Stromal cell of bone marrow (primary cell): ENCODE data around the gene CDKN2D.
"Not testable (repeated sequence)": the region's sequence is repeated elsewhere in the genome, so short reads cannot be mapped to it uniquely, and the experiment has no call there.

Source experiments
- DNase-seq: peaks from one replicate; pipeline ENCODE4 v3.0.0-alpha.2; 2012; ENCODE audit warnings: low read depth

CDKN2D gene

GRCh38 chr19:10580979-10581631, 12.3 kb upstream of the CDKN2D start:
- DNase-seq, result peak; percentile 77

DNA sequence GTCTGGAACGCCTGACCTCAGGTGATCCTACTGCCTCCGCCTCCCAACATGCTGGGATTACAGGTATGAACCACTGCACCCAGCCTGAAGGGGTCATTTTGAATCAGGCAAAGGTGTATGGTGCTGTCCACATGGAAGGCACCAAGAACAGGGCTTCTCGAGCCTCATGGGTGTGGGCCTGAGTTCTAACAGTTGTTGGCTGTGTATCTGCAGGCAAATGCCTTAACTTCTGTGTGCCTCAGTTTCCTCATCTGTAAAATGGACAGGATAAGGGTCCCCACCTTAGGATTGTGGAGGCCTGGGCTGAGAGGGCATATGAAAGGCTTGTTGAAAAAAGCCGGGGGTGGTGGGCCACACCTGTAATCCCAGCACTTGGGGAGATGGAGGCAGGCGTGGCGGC, 9.2 kb upstream of the CDKN2D start:
- DNase-seq, result no peak

DNA sequence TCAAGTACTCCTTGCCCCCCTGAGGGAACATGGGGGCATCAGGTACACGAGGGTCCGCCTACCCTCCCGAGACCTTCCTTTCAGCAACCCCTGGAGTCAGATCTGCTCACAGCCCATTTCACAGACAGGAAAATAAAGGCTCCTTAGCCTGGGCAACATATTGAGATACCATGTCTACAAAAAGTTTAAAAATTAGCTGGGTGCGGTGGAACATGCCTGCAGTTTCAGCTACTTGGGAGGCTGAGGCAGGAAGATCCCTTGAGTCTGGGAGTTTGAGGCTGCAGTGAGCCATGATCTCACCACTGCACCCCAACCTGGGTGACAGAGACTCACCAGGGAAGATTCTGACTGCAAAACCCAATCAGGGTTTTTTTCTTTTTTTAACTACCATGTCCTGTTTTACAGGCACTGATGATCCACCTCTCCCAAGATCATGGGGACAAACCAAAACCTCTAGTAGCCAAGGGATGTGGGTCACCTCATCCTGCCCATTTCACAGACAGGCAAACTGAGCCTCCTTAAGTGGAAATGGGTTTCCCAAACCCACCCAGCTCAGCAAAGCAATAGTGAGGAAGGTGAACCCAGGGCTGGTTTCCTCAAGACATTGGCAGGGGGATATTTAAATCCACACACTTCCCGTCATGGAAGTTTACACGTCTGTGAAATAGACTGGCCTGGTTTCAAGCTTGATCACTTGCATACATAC, 6.4 kb upstream of the CDKN2D start:
- no peak for DNase-seq

GRCh38 chr19:10574462-10574861, 5.7 kb upstream of the CDKN2D start:
- DNase-seq, result no peak

- DNase-seq, result not testable (repeated sequence)
Measured at GRCh38 chr19:10573793-10574192, 5.0 kb upstream of the CDKN2D start.

DNA sequence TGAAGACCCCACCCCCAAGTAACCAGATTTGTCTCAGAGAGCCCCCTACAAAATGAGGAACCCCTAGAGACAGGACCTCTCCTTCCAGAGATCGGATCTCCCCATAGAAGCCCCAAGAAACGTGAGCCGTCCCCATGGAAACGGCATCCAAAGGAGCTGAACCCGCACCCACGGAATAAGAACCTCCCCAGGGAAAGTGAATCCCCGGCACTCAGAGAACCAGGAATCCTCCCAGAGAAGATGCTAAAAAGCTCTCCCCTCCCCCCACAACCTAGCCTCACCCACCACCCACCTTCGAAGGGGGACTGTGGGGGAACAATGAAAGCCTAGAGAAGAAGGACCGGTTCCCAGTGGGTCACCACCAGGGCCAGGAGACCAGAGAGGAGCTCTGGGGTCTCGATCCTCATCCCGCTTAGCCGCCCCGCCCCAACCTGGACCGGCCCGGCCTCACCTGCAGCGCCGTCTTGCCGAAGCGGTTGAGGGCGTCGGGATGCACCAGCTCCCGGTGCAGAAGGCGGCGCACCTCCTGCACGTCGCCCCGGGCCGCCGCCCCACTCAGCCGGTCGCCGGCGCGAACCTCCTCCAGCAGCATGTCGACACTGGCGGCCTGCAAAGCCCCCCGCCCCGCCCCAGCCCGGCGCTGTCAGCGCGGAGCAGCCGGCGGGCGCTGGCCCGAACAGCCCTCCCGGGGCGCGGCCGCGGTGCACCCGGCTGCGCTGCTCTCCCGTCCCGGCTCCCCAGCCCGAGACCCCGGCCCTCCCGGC, 535 bp downstream of the CDKN2D start:
- no peak for DNase-seq

GRCh38 chr19:10567656-10568055, 1.1 kb downstream of the CDKN2D start:
- DNase-seq, result no peak

DNA sequence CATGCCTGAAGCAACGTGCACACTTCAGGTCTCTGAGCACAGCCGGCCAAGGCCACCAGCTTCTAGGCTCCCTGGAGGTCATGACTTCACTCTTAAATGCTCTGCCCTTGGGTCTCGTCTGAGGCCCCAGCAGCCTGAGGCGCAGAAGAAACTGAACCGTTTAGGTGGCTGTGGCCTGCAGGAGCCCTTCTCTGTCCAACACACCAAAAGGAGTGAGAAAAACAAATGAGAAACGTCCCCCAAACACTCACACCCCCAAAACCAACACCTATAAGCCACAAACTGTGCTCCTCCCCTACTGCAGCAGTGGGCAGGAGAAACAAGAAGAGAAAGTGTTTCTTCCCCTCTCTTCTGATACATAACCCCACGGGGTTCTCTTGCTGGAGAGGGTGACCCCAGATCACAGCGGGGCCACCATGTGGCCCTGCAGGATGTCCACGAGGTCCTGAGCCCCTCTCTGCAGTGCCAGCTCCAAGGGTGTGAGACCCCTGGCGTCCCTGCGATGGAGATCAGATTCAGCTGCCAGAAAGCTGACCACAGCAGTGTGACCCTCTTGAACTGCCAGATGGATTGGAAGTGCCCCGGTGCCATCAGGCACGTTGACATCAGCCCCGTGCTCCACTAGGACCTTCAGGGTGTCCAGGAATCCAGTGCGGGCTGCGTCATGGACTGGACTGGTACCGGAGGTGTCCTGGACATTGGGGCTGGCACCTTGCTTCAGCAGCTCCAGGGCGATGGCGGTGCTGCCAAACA, 1.9 kb downstream of the CDKN2D start:
- no peak for DNase-seq

GRCh38 chr19:10566408-10566657, 2.4 kb downstream of the CDKN2D start:
- DNase-seq, result no peak

- DNase-seq, result peak; percentile 93
Measured at GRCh38 chr19:10565567-10566407, 3.0 kb downstream of the CDKN2D start, which contains the start of gene KRI1. Gene KRI1, minus strand, starts transcription at chr19:10566010. Its CDS starts 11 bp downstream, at chr19:10565999.

DNA sequence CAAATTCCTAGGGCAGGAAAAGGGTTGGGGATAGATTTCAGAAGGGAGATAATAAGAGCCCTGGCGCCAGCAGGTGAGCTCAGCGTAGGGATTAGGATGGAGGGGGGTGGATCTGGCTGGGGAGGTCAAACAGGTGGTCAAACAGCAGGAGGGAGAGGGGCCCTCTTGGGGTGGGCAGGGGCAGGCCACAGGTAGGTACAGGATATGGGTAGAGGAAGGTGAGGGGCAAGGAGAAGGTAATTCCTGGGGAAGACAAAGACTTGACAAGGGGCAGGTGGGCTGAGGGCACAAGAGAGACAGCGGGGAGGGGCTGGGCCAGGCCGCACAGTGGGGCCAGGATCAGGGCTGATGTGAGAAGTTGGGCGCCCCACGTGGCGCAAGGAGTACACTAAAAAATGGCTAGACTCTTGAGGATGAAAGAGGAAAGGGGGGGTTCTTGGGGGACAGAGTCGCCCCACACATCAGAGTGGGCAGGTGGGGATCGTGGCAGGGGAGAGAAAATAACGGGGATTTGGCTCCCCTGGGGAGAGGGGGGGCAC, 3.7 kb downstream of the CDKN2D start:
- no peak for DNase-seq

GRCh38 chr19:10562609-10563008, 6.2 kb downstream of the CDKN2D start:
- no peak for DNase-seq

DNA sequence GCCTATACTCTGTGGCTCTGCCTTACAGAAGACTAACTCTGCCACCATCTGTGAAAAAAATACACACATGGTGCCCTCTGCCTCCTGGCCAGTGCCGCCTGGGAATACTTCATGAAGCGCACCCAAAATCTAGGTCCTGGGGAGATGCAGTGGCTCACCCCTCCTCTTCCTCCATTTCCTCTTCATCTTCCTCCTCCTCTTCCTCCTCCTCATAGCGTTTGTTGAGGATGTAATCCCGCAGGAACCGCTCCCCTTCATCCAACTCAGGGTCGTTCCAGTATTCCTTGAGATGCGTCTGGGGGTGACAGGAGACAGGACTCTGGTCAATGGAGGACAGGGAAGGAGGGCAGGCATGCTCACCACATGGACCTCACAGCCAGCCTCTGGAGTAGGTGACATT, 8.6 kb downstream of the CDKN2D start:
- no peak for DNase-seq

GRCh38 chr19:10557603-10558197, 11.1 kb downstream of the CDKN2D start:
- no peak for DNase-seq

- DNase-seq, result no peak
Measured at GRCh38 chr19:10555610-10555973, 13.2 kb downstream of the CDKN2D start.

- no peak for DNase-seq
Measured at GRCh38 chr19:10554760-10555609, 13.8 kb downstream of the CDKN2D start.

- no peak for DNase-seq
Measured at GRCh38 chr19:10553943-10554381, 14.8 kb downstream of the CDKN2D start.

- DNase-seq, result no peak
Measured at GRCh38 chr19:10553087-10553667, 15.6 kb downstream of the CDKN2D start.

GRCh38 chr19:10552510-10553053, 16.2 kb downstream of the CDKN2D start:
- no peak for DNase-seq
